ENCODE results near the gene CHAD. TPM values are rescaled to one million over a fixed set of nuclear protein-coding genes. Genes with fewer than 3 reads are reported as not detected.

The CHAD gene
- total and polyA plus RNA-seq, 2 of the 13 experiments (the other 11 are each of a cell fraction or from before 2014, with no cell fraction given) = 1.4 TPM; not detected in 1

DNA sequence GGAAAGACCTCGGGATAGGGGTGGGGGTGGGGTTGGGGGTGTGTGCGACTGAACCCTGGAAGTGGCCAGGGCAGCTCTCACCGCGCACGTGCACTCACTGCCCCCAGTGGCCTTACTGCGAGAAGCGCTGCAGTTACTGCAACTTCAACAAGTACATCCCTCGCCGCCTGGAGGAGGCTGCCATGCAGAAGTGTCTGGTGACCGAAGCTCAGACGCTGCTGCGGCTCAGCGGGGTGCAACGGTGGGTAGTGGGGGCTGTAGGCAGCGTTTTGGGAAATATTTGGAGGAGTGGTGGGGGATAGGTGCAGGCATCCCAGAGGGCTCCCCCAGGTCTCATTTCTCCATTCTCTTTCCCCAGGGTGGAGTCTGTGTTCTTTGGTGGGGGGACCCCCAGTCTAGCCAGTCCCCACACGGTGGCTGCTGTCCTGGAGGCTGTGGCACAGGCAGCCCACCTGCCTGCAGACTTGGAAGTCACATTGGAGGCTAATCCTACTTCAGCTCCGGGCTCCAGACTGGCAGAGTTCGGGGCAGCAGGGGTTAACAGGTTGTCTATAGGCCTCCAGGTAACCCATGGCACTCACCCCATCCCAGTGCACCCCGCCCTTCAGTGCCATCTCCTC lies 11.0 kb upstream of the CHAD start (continued):
- TF ChIP-seq, protein P1, sequence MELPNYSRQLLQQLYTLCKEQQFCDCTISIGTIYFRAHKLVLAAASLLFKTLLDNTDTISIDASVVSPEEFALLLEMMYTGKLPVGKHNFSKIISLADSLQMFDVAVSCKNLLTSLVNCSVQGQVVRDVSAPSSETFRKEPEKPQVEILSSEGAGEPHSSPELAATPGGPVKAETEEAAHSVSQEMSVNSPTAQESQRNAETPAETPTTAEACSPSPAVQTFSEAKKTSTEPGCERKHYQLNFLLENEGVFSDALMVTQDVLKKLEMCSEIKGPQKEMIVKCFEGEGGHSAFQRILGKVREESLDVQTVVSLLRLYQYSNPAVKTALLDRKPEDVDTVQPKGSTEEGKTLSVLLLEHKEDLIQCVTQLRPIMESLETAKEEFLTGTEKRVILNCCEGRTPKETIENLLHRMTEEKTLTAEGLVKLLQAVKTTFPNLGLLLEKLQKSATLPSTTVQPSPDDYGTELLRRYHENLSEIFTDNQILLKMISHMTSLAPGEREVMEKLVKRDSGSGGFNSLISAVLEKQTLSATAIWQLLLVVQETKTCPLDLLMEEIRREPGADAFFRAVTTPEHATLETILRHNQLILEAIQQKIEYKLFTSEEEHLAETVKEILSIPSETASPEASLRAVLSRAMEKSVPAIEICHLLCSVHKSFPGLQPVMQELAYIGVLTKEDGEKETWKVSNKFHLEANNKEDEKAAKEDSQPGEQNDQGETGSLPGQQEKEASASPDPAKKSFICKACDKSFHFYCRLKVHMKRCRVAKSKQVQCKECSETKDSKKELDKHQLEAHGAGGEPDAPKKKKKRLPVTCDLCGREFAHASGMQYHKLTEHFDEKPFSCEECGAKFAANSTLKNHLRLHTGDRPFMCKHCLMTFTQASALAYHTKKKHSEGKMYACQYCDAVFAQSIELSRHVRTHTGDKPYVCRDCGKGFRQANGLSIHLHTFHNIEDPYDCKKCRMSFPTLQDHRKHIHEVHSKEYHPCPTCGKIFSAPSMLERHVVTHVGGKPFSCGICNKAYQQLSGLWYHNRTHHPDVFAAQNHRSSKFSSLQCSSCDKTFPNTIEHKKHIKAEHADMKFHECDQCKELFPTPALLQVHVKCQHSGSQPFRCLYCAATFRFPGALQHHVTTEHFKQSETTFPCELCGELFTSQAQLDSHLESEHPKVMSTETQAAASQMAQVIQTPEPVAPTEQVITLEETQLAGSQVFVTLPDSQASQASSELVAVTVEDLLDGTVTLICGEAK (IDR thresholded peaks at IDR 0.05) = no peak
- TF ChIP-seq, protein P1 (CRISPR knock-in tag; IDR thresholded peaks at IDR 0.05) = no peak
- no peak for TF ChIP-seq MEF2D (CRISPR knock-in tag; IDR thresholded peaks at IDR 0.05)
- TF ChIP-seq ARID2 (CRISPR knock-in tag; IDR thresholded peaks at IDR 0.05; ENCODE audit: borderline replicate concordance) = no peak
